ENCODE results near the gene CCL1. TPM values are rescaled to one million over a fixed set of nuclear protein-coding genes. Genes with fewer than 3 reads are reported as not detected.

CCL1 gene
- total RNA-seq, 1 donor from 2014 or later, result not detected

DNA sequence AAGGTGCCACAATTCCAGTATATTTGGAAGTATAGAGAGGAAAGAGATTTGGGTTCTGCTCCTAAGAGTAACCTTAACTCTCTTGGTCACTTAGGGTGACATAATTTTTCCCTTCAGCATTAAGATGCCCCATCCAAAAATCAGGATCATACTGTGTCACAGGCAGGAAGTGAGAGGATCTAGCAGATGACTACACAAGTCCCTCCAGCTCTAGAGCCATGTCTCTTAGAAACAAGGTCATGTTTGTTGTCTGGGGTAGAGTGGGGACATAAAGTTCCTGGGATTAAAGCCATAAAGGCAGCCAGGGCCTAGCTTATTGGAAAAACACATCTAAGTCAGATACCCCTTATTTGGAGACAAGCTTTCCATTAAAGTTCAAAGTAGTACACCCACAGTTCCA lies 41.1 kb downstream of the CCL1 start:
- TF ChIP-seq, protein P1, sequence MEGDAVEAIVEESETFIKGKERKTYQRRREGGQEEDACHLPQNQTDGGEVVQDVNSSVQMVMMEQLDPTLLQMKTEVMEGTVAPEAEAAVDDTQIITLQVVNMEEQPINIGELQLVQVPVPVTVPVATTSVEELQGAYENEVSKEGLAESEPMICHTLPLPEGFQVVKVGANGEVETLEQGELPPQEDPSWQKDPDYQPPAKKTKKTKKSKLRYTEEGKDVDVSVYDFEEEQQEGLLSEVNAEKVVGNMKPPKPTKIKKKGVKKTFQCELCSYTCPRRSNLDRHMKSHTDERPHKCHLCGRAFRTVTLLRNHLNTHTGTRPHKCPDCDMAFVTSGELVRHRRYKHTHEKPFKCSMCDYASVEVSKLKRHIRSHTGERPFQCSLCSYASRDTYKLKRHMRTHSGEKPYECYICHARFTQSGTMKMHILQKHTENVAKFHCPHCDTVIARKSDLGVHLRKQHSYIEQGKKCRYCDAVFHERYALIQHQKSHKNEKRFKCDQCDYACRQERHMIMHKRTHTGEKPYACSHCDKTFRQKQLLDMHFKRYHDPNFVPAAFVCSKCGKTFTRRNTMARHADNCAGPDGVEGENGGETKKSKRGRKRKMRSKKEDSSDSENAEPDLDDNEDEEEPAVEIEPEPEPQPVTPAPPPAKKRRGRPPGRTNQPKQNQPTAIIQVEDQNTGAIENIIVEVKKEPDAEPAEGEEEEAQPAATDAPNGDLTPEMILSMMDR (IDR thresholded peaks at IDR 0.05; ENCODE audit: partially characterized antibody, unreplicated experiment), result no peak
- Mint-ChIP-seq H3K4me3 (ENCODE audit: unreplicated experiment) (no peak overlapping the region), H3K27me3 (ENCODE audit: unreplicated experiment) (no peaks in the 10 kb centered on the region), H3K9me3 (ENCODE audit: unreplicated experiment) (peaks cover 3% of the 10 kb centered on the region), H3K36me3 (ENCODE audit: unreplicated experiment) (peaks cover 17% of the 10 kb centered on the region), H3K27ac (ENCODE audit: unreplicated experiment) (no peak overlapping the region), H3K4me1 (ENCODE audit: low read depth, unreplicated experiment) (no peaks in the 10 kb centered on the region)
- no peak for DNase-seq

DNA sequence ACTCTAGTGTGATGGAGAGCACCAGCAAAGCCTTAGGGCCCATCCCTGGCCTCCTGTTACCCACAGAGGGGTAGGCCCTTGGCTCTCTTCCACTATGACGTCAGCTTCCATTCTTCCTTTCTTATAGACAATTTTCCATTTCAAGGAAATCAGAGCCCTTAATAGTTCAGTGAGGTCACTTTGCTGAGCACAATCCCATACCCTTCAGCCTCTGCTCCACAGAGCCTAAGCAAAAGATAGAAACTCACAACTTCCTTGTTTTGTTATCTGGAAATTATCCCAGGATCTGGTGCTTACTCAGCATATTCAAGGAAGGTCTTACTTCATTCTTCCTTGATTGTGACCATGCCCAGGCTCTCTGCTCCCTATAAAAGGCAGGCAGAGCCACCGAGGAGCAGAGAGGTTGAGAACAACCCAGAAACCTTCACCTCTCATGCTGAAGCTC lies 44.0 kb downstream of the CCL1 start, which contains the start of gene CCL8:
TSS of gene CCL8 (plus strand) at position 397 of the 445 bp plus-strand sequence. CDS start 67 bp downstream, outside the sequence.
- H3K4me3 Mint-ChIP-seq (ENCODE audit: unreplicated experiment), result no peak within 1 kb of the TSS
- H3K36me3 Mint-ChIP-seq (ENCODE audit: unreplicated experiment), result no peaks in the 10 kb centered on the region
- DNase-seq, result no peak
- TF ChIP-seq, protein P1 (IDR thresholded peaks at IDR 0.05; ENCODE audit: partially characterized antibody, unreplicated experiment), result no peak
- no peaks in the 10 kb centered on the region for H3K9me3 Mint-ChIP-seq (ENCODE audit: unreplicated experiment)
- H3K27ac Mint-ChIP-seq (ENCODE audit: unreplicated experiment), result no peak within 1 kb of the TSS
- no peaks in the 10 kb centered on the region for H3K27me3 Mint-ChIP-seq (ENCODE audit: unreplicated experiment)
- H3K4me1 Mint-ChIP-seq (ENCODE audit: low read depth, unreplicated experiment), result peaks cover 6% of the 10 kb centered on the region

GRCh38 chr17:34318474-34318873 lies 44.6 kb downstream of the CCL1 start:
- H3K9me3 Mint-ChIP-seq (ENCODE audit: unreplicated experiment), result no peaks in the 10 kb centered on the region
- DNase-seq, result peak; percentile 25
- H3K27me3 Mint-ChIP-seq (ENCODE audit: unreplicated experiment), result no peaks in the 10 kb centered on the region
- H3K27ac Mint-ChIP-seq (ENCODE audit: unreplicated experiment), result no peak overlapping the region
- no peaks in the 10 kb centered on the region for H3K36me3 Mint-ChIP-seq (ENCODE audit: unreplicated experiment)
- H3K4me1 Mint-ChIP-seq (ENCODE audit: low read depth, unreplicated experiment), result peaks cover 6% of the 10 kb centered on the region
- TF ChIP-seq, protein P1 (IDR thresholded peaks at IDR 0.05; ENCODE audit: partially characterized antibody, unreplicated experiment), result no peak
- no peak overlapping the region for H3K4me3 Mint-ChIP-seq (ENCODE audit: unreplicated experiment)

DNA sequence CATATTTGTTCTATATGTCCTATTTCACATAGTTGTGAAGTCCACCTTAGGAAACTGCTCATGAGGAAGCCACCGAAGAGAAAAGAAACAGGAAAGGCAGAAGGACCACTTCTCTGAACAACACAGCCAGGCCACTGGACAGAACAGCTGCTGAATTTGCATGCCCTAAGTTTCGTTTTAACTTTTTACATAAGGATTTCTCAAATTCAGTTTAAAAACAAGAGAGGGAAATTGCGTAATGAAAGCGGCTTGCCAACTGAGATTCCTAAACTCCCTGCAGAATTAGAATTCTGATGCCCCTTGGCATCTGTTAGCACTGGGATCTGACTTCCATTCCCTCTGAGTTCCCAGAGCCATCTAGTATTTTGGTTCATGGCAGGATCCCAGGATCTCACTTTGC lies 48.8 kb downstream of the CCL1 start:
- Mint-ChIP-seq H3K36me3 (ENCODE audit: unreplicated experiment) (no peaks in the 10 kb centered on the region), H3K27me3 (ENCODE audit: unreplicated experiment) (no peaks in the 10 kb centered on the region), H3K27ac (ENCODE audit: unreplicated experiment) (no peak overlapping the region), H3K4me3 (ENCODE audit: unreplicated experiment) (peak overlapping the region; percentile 48), H3K4me1 (ENCODE audit: low read depth, unreplicated experiment) (peaks cover 6% of the 10 kb centered on the region), H3K9me3 (ENCODE audit: unreplicated experiment) (peaks cover 2% of the 10 kb centered on the region)
- DNase-seq, result no peak
- TF ChIP-seq, protein P1 (IDR thresholded peaks at IDR 0.05; ENCODE audit: partially characterized antibody, unreplicated experiment), result no peak

DNA sequence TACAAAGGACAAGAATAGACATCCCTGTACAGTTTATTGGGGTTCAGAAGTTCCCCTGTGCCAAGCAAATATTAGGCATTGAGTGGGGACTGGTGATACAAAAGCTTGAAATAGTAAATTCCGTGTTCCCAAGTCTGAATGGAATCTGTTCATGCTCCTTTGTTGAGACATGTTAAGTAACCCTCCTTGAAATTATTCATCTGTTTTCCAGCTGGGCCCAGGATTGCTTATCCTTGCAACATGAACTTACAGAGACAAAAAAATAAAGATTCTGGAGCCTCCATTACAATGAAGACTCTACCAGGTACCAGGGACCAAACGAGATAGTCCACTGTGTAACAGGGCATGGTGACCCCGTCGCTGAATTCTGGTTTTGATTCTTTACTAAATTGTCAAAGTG lies 49.9 kb downstream of the CCL1 start:
- no peak overlapping the region for H3K4me3 Mint-ChIP-seq (ENCODE audit: unreplicated experiment)
- DNase-seq, result no peak
- peaks cover 6% of the 10 kb centered on the region for H3K4me1 Mint-ChIP-seq (ENCODE audit: low read depth, unreplicated experiment)
- H3K36me3 Mint-ChIP-seq (ENCODE audit: unreplicated experiment), result no peaks in the 10 kb centered on the region
- H3K27ac Mint-ChIP-seq (ENCODE audit: unreplicated experiment), result no peak overlapping the region
- H3K9me3 Mint-ChIP-seq (ENCODE audit: unreplicated experiment), result peaks cover 2% of the 10 kb centered on the region
- TF ChIP-seq, protein P1 (IDR thresholded peaks at IDR 0.05; ENCODE audit: partially characterized antibody, unreplicated experiment), result no peak
- no peaks in the 10 kb centered on the region for H3K27me3 Mint-ChIP-seq (ENCODE audit: unreplicated experiment)

Measured in glutamatergic neuron (in vitro differentiated cells).